Vagina (tissue), 2 donors: ENCODE data around the gene RARA. TPM values are rescaled to one million over a fixed set of nuclear protein-coding genes. Genes with fewer than 3 reads are reported as not detected.
A peak's percentile ranks its signal among the peaks of the same experiment; 100 is the strongest.
"Not testable (repeated sequence)": the region's sequence is repeated elsewhere in the genome, so short reads cannot be mapped to it uniquely, and the experiment has no call there.

Source experiments
- DNase-seq, 2 donors: peaks; one replicate each; pipeline ENCODE4 v3.0.0-alpha.2; 2017; ENCODE audit errors: extremely low spot score in 2 of 2
- H3K27ac ChIP-seq: fragments of 200-600 bp; sonication (generic); one replicate; pipeline ENCODE4 v1.5.1; 2019
- H3K27me3 ChIP-seq: fragments of 200-600 bp; sonication (generic); one replicate; pipeline ENCODE4 v1.5.1; 2019
- H3K36me3 ChIP-seq, 2 donors: fragments of 200-600 bp; sonication (generic); one replicate each; pipeline ENCODE4 v1.5.1; 2017 to 2019
- H3K4me1 ChIP-seq: fragments of 200-600 bp; sonication (generic); one replicate; pipeline ENCODE4 v1.5.1; 2019
- H3K4me3 ChIP-seq, 2 donors: fragments of 200-600 bp; sonication (generic); 1 replicate in 1 of 2; 2 replicates in 1 of 2; pipeline ENCODE4 v1.5.1; 2016 to 2019
- H3K9me3 ChIP-seq: fragments of 200-600 bp; sonication (generic); one replicate; pipeline ENCODE4 v1.5.1; 2019
- CTCF ChIP-seq, 3 experiments: fragments of 450-650 bp in 2 of 3; fragments of 200-600 bp in 1 of 3; sonication (generic) in 1 of 3; IDR thresholded peaks; one replicate each; pipeline ENCODE4 v1.5.1; 2017 to 2019; ENCODE audit warnings: antibody characterized with exemption in 3 of 3, mild to moderate bottlenecking in 2 of 3, moderate library complexity in 2 of 3
- POLR2A ChIP-seq, 2 donors: fragments of 450-650 bp; IDR thresholded peaks; one replicate each; pipeline ENCODE4 v1.6.1; 2017; ENCODE audit warnings: antibody characterized with exemption in 2 of 2, mild to moderate bottlenecking in 2 of 2, moderate library complexity in 2 of 2
- POLR2AphosphoS5 ChIP-seq, 2 donors: sonication (generic); formaldehyde crosslinking; IDR thresholded peaks; one replicate each; pipeline ENCODE4 v1.9.0; 2017; ENCODE audit warnings: antibody characterized with exemption in 2 of 2, mild to moderate bottlenecking in 2 of 2, low read depth in 1 of 2; ENCODE audit not compliant: insufficient read depth in 1 of 2
- intact Hi-C: fragments of 100-400 bp; cut with DNase I; formaldehyde crosslinking; loops from one replicate; pipeline ENCODE4 v1.15.1; 2023
- total RNA-seq: library from RNA; depleted of rRNA; stranded (reverse); fragments of >200 nt; gene quantifications from one replicate; pipeline ENCODE4 v1.2.3, GENCODE V29; 2016

RARA gene
- total RNA-seq, 1 donor from 2014 or later = 58.9 TPM

- intact Hi-C loops = no loop called here
- H3K4me3 ChIP-seq = no peak overlapping the region
- H3K27me3 ChIP-seq = no peaks in the 10 kb centered on the region
- no peak for TF ChIP-seq CTCF (IDR thresholded peaks at IDR 0.05)
- no peak for TF ChIP-seq POLR2AphosphoS5 (IDR thresholded peaks at IDR 0.05; ENCODE audit: insufficient read depth in 1 of 2, low read depth in 1 of 2)
- no peak for TF ChIP-seq POLR2A (IDR thresholded peaks at IDR 0.05)
- no peak overlapping the region for H3K27ac ChIP-seq
- H3K9me3 ChIP-seq = no peaks in the 10 kb centered on the region
- no peak for DNase-seq
- no peaks in the 10 kb centered on the region for H3K36me3 ChIP-seq
- H3K4me1 ChIP-seq = peaks cover 12% of the 10 kb centered on the region
Measured at GRCh38 chr17:40297511-40297910, 11.5 kb upstream of the RARA start.

DNA sequence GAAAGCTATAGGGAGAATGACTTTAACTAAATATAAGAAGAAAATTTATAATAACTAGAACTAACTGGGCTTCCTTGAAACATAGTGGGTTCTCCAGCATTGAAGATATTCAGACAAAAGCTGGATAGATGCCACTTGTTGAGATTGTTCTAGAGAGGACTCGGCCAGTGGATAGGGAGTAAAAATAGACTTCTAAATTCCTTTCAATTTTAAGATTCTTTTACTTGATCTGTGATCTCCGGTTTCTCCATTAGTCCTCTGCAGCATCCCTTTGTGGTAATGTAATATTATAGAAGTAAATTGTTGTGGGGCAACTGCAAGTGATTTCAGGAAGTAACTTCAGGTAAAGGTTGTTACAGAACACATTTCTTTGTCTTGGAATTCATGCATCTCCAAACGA lies 10.3 kb upstream of the RARA start:
- no peaks in the 10 kb centered on the region for H3K36me3 ChIP-seq
- TF ChIP-seq CTCF (IDR thresholded peaks at IDR 0.05) = no peak
- TF ChIP-seq POLR2A (IDR thresholded peaks at IDR 0.05) = no peak
- no peak for TF ChIP-seq POLR2AphosphoS5 (IDR thresholded peaks at IDR 0.05; ENCODE audit: insufficient read depth in 1 of 2, low read depth in 1 of 2)
- no peaks in the 10 kb centered on the region for H3K9me3 ChIP-seq
- no peak overlapping the region for H3K27ac ChIP-seq
- peaks cover 22% of the 10 kb centered on the region for H3K4me1 ChIP-seq
- DNase-seq = no peak
- intact Hi-C loops = no loop called here
- H3K4me3 ChIP-seq = no peak overlapping the region
- no peaks in the 10 kb centered on the region for H3K27me3 ChIP-seq

- H3K27ac ChIP-seq, H3K9me3 ChIP-seq, H3K27me3 ChIP-seq, DNase-seq, intact Hi-C loops, H3K4me3 ChIP-seq, H3K36me3 ChIP-seq: not testable (repeated sequence)
- H3K4me1 ChIP-seq = peaks cover 28% of the 10 kb centered on the region
Measured at GRCh38 chr17:40299159-40299757, 9.7 kb upstream of the RARA start.

DNA sequence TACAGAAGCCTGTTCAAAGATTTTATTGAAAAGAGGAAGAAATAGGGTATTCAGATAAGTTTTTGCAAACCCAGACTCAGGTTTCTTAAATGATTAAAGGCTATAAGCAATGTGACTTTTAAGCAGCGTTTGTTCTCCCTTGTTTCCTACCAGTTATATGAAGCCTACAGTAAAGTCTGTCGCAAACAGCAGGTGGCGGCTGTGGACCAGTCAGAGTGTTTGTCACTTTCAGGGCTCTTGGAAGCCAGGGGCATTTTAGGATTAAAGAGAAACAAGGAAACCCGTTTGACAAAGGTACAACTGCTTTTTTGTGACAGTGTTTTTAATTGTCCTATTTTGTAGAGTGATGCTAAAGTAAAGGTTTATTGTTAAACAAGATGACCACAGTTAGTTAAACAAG lies 7.7 kb upstream of the RARA start:
- no peaks in the 10 kb centered on the region for H3K9me3 ChIP-seq
- H3K4me1 ChIP-seq = peaks cover 40% of the 10 kb centered on the region
- no peak for TF ChIP-seq POLR2A (IDR thresholded peaks at IDR 0.05)
- no peak for TF ChIP-seq CTCF (IDR thresholded peaks at IDR 0.05)
- TF ChIP-seq POLR2AphosphoS5 (IDR thresholded peaks at IDR 0.05; ENCODE audit: insufficient read depth in 1 of 2, low read depth in 1 of 2) = no peak
- H3K27ac ChIP-seq = no peak overlapping the region
- H3K36me3 ChIP-seq = no peaks in the 10 kb centered on the region
- no peak overlapping the region for H3K4me3 ChIP-seq
- intact Hi-C loops = loop anchor here (10.0 kb wide), 1 partner anchor 143 kb away; the partner anchor contains the start of gene IGFBP4
- H3K27me3 ChIP-seq = no peaks in the 10 kb centered on the region
- no peak for DNase-seq

GRCh38 chr17:40303009-40303657 lies 5.8 kb upstream of the RARA start:
- Histone ChIP-seq H3K4me1 (peaks cover 58% of the 10 kb centered on the region), H3K36me3 (no peaks in the 10 kb centered on the region), H3K9me3 (no peaks in the 10 kb centered on the region), H3K4me3 (no peak overlapping the region), H3K27ac (peak overlapping the region; percentile 52), H3K27me3 (no peaks in the 10 kb centered on the region)
- TF ChIP-seq CTCF (IDR thresholded peaks at IDR 0.05) (peak; percentile 65 to 88 (median 88)), POLR2A (IDR thresholded peaks at IDR 0.05) (no peak)
- DNase-seq = no peak
- intact Hi-C loops = loop anchor here (2.0 to 10.0 kb wide), 2 partner anchors 52 to 142 kb away; partner anchors contain the start of gene IGFBP4
